Coronary artery (tissue), 2 donors: ENCODE measurements around the gene BPI.
"Not testable (repeated sequence)": the region's sequence is repeated elsewhere in the genome, so short reads cannot be mapped to it uniquely, and the experiment has no call there.

Experiments used
- DNase-seq: peaks from one replicate; pipeline ENCODE4 v3.0.0-alpha.2; 2017; ENCODE audit warnings: low spot score
- H3K27ac ChIP-seq, 2 donors: fragments of 200-600 bp; sonication (generic); one replicate each; pipeline ENCODE4 v1.5.1; 2016 to 2019
- H3K4me3 ChIP-seq: fragments of 200-600 bp; sonication (generic); 2 replicates; pipeline ENCODE4 v1.5.1; 2016; ENCODE audit warnings: mild to moderate bottlenecking, moderate library complexity
- TF ChIP-seq, protein P1 (sequence below): fragments of 200-600 bp; sonication (generic); IDR thresholded peaks from one replicate; pipeline ENCODE4 v1.5.1; 2019; ENCODE audit warnings: antibody characterized with exemption

The BPI gene

DNA sequence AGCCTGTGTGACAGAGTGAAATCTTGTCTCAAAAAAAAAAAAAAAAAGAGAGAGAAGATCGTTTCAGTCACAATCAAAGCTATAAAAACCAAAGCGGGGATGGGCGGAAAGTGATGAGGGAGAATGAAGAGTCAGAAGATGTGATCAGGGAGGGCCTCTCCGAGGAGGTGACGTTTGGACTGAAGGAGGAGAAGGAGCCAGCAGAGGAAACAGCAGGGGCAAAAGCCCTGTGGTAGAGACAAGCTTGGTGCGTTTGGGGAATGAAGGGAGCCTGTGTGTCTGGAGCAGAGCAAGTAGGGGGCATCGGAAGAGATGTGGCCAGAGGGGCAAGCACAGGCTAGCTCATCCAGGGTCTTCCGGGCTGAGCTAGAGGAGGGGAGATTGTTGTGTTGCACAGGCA, 27.9 kb downstream of the BPI start:
- H3K4me3 ChIP-seq = no peak overlapping the region
- no peak overlapping the region for H3K27ac ChIP-seq
- TF ChIP-seq, protein P1, sequence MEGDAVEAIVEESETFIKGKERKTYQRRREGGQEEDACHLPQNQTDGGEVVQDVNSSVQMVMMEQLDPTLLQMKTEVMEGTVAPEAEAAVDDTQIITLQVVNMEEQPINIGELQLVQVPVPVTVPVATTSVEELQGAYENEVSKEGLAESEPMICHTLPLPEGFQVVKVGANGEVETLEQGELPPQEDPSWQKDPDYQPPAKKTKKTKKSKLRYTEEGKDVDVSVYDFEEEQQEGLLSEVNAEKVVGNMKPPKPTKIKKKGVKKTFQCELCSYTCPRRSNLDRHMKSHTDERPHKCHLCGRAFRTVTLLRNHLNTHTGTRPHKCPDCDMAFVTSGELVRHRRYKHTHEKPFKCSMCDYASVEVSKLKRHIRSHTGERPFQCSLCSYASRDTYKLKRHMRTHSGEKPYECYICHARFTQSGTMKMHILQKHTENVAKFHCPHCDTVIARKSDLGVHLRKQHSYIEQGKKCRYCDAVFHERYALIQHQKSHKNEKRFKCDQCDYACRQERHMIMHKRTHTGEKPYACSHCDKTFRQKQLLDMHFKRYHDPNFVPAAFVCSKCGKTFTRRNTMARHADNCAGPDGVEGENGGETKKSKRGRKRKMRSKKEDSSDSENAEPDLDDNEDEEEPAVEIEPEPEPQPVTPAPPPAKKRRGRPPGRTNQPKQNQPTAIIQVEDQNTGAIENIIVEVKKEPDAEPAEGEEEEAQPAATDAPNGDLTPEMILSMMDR = no peak
- no peak for DNase-seq

DNA sequence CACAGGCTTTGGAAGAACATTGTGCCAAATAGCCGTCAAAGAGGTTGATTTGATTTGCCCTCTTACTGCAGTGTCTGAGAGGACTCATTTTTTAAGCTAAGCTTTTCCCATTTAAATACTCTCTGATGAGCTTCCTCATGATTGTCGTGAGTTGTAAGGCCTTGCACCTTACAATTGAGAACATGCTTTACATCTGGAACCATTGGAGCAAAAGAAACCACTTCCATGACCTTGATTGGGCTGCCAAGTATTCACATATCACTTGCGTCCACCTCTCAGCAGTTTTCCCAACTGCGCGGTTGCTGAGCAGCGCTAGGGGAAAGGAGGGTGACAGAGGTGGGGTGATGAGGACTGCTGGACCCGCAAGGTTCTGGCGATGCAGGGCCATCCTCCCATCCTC, 30.1 kb downstream of the BPI start:
- Histone ChIP-seq H3K4me3 (no peak overlapping the region), H3K27ac (no peak overlapping the region)
- DNase-seq = no peak
- TF ChIP-seq, protein P1 = no peak

DNA sequence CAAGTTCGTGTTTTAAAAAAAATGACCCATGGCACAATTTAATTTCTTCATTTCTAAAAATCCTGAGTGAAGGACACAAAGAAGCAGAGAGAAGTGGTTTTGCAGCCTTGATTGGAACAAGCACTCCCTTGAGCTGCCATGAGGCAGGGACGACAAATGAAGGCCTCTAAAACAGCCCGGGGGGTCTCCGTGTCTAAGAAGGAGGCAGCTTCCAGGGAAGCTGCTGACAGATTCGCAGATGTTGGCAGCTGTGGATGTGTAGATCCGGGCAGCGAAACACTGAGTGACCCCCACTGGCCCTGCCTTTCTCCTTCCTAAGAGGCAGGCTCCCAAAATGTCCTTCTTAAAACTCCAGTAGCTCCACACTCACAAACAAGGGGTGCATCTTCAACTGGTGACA, 32.8 kb downstream of the BPI start:
- DNase-seq = no peak
- TF ChIP-seq, protein P1 = no peak
- Histone ChIP-seq H3K4me3 (no peak overlapping the region), H3K27ac (no peak overlapping the region)

DNA sequence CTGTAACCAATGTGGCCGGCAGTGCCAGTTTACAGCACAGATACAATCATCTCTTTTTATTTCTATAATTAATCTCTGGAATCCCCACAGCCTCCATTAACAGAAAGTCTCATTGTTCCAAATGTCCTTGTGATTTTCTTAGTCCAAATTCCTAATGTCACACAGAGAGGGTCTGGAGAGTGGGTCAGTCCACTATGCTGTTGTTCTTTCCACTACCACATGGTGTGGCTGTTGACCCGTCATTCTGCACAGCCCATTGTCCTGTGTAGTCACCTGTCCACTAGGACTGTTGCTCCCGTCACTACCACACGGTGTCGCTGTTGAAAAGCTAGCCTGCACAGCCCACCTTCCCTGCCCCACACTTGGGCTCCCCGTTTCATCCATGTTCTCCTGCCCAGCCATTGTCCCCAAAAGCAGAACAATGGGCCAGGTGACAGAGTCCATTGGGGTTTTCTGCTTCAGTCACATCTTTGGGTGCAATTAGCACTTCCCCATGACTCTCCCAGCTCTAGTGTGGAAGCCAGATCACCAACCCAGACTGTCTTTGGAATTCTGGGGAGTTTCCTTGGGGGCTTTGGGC, 33.7 kb downstream of the BPI start:
- no peak for DNase-seq
- no peak overlapping the region for H3K27ac ChIP-seq
- TF ChIP-seq, protein P1 = no peak
- H3K4me3 ChIP-seq = no peak overlapping the region

DNA sequence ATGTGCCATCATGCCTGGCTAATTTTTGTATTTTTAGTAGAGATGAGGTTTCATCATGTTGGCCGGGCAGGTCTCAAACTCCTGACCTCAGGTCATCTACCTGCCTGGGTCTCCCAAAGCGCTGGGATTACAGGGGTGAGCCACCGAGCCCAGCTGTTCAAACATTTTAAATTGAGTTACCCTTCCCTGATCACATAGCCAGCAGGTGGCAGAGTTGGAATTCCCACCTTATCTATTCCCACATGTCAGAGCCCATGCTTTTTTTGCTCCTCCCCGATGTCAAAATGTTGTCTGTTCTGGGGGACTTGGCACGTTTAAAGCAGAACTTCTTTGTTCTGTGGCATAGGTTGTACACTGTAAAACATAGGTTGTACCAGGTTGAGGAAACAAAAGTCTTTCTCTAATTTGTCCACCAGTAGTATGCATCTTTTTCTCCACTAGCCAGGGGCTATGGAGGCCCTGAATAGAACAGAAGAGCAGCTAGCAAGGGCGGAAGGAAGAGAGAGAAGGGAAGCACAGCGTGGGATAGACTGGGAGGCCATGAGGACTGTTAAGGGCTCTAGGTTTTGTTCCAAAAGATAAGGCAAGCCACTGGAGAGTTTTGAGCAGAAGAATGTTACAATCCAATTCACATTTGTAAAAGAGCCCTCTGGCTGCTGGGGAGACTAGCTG, 35.0 kb downstream of the BPI start:
- H3K4me3 ChIP-seq = no peak overlapping the region
- H3K27ac ChIP-seq = no peak overlapping the region
- TF ChIP-seq, protein P1 = peak; percentile 14
- no peak for DNase-seq

DNA sequence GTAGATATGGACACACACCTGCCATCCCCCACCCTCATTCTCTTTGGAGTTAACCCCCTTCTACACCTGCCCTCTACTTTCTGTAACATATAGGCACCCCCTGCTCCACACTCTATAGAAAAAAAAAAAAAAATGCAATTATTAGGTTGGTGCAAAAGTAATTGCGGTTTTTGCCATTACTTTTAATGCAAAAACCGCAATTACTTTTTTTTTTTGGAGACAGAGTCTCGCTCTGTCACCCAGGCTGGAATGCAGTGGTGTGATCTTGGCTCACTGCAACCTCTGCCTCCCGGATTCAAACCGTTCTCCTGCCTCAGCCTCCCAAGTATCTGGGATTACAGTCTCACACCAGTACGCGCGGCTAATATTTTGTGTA, 35.6 kb downstream of the BPI start:
- H3K4me3 ChIP-seq, DNase-seq, H3K27ac ChIP-seq: not testable (repeated sequence)

DNA sequence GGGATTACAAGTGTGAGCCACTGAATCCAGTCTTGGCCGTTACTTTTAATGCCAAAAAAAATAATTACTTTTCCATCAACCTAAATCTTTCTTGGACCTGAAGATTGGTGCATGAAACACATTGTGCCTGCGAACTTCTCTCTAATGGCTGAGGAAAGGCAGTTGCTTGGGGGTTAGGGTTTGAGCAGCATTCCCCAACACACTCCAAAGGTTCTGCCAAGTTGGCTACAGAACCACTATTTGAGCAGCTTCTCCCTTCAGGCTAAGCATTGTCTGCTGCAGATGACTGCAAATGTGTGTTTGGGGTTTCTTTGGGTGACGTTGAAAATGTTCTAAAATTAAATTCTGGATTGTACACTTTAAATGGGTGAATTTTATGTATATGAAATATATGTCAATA, 36.0 kb downstream of the BPI start:
- H3K27ac ChIP-seq = no peak overlapping the region
- TF ChIP-seq, protein P1 = no peak
- DNase-seq = no peak
- no peak overlapping the region for H3K4me3 ChIP-seq
